Measurements from ENCODE around the gene TRMU. TPM values are rescaled to one million over a fixed set of nuclear protein-coding genes. Genes with fewer than 3 reads are reported as not detected.

The TRMU gene
- total RNA-seq, 1 donor from 2014 or later, result 34.3 TPM

- DNase-seq (ENCODE audit: extremely low read depth, low read depth, low spot score), result no peak
Measured at GRCh38 chr22:46336119-46337078, 885 bp downstream of the TRMU start.

GRCh38 chr22:46337870-46338269 lies 2.4 kb downstream of the TRMU start:
- DNase-seq (ENCODE audit: extremely low read depth, low read depth, low spot score), result no peak

- no peak for DNase-seq (ENCODE audit: extremely low read depth, low read depth, low spot score)
Measured at GRCh38 chr22:46338636-46339035, 3.1 kb downstream of the TRMU start.

GRCh38 chr22:46339956-46340355 lies 4.4 kb downstream of the TRMU start:
- no peak for DNase-seq (ENCODE audit: extremely low read depth, low read depth, low spot score)

GRCh38 chr22:46340676-46341075 lies 5.2 kb downstream of the TRMU start:
- DNase-seq (ENCODE audit: extremely low read depth, low read depth, low spot score), result no peak

- DNase-seq (ENCODE audit: extremely low read depth, low read depth, low spot score), result no peak
Measured at GRCh38 chr22:46346680-46347405, 11.3 kb downstream of the TRMU start.

GRCh38 chr22:46347646-46348045 lies 12.1 kb downstream of the TRMU start:
- DNase-seq (ENCODE audit: extremely low read depth, low read depth, low spot score), result no peak

GRCh38 chr22:46348099-46348695 lies 12.7 kb downstream of the TRMU start:
- no peak for DNase-seq (ENCODE audit: extremely low read depth, low read depth, low spot score)

GRCh38 chr22:46349238-46349637 lies 13.7 kb downstream of the TRMU start:
- no peak for DNase-seq (ENCODE audit: extremely low read depth, low read depth, low spot score)

- no peak for DNase-seq (ENCODE audit: extremely low read depth, low read depth, low spot score)
Measured at GRCh38 chr22:46349681-46350080, 14.2 kb downstream of the TRMU start.

- DNase-seq (ENCODE audit: extremely low read depth, low read depth, low spot score), result no peak
Measured at GRCh38 chr22:46350121-46350520, 14.6 kb downstream of the TRMU start.

GRCh38 chr22:46350646-46351045 lies 15.1 kb downstream of the TRMU start:
- no peak for DNase-seq (ENCODE audit: extremely low read depth, low read depth, low spot score)

GRCh38 chr22:46351131-46351735 lies 15.7 kb downstream of the TRMU start:
- DNase-seq (ENCODE audit: extremely low read depth, low read depth, low spot score), result no peak

GRCh38 chr22:46351767-46352166 lies 16.3 kb downstream of the TRMU start:
- DNase-seq (ENCODE audit: extremely low read depth, low read depth, low spot score), result no peak

GRCh38 chr22:46352276-46352675 lies 16.8 kb downstream of the TRMU start:
- DNase-seq (ENCODE audit: extremely low read depth, low read depth, low spot score), result no peak

- no peak for DNase-seq (ENCODE audit: extremely low read depth, low read depth, low spot score)
Measured at GRCh38 chr22:46352691-46353386, 17.3 kb downstream of the TRMU start.

GRCh38 chr22:46353483-46354105 lies 18.1 kb downstream of the TRMU start:
- DNase-seq (ENCODE audit: extremely low read depth, low read depth, low spot score), result no peak

- no peak for DNase-seq (ENCODE audit: extremely low read depth, low read depth, low spot score)
Measured at GRCh38 chr22:46354176-46354992, 18.9 kb downstream of the TRMU start.

- no peak for DNase-seq (ENCODE audit: extremely low read depth, low read depth, low spot score)
Measured at GRCh38 chr22:46354993-46355305, 19.4 kb downstream of the TRMU start.
